Measurements from ENCODE around the gene SH3BP1. TPM values are rescaled to one million over a fixed set of nuclear protein-coding genes. Genes with fewer than 3 reads are reported as not detected.

SH3BP1 gene
- total and polyA plus RNA-seq, 2 of the 13 experiments (the other 11 are each of a cell fraction or from before 2014, with no cell fraction given): 8.4 to 18.5 TPM

DNA sequence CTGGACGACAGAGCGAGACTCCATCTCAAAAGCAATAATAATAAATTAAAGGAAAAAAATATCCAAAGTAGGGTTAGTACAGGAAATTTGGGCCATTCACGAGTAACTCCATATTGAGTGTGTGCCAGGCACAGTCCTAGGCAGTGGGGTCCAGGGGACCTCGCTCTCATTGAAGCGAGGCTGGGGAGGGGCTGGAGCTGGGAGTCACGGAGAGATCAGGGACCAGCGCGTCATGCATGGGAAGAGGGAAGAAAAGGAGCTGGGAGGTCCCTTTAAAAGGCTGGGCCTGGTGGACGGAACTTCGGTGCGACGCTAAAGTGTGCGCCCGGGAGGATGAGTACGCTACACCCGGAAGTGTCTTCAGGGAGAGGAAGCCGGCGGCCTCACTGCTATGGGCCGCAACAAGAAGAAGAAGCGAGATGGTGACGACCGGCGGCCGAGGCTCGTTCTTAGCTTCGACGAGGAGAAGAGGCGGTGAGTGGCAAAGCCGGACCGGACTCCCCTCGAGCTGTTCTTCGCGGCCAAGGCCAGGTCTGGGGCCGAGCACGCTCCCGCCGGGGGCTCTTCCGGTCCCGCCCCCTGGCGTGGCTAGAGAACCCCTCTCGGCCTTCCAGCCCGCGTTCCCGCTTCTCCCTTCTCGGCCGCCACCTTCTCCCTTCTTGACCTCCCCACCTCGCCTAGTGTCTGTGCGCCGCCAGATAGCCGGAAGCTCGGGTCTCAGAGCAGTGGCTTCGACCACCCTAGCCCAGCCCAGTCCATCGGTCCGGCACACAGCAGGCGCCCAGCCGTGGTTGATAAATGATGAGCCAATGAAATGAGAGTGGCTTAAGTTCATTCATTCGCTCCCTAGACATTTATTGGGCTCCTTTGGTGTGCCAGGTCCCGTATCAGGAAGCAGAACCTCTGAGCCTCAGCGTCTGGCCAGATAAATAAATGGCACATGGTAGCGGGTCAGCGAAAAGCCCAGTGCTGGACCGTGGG, 46.8 kb downstream of the SH3BP1 start, which contains the start of gene NOL12 (continued):
- TF ChIP-seq, protein P1, sequence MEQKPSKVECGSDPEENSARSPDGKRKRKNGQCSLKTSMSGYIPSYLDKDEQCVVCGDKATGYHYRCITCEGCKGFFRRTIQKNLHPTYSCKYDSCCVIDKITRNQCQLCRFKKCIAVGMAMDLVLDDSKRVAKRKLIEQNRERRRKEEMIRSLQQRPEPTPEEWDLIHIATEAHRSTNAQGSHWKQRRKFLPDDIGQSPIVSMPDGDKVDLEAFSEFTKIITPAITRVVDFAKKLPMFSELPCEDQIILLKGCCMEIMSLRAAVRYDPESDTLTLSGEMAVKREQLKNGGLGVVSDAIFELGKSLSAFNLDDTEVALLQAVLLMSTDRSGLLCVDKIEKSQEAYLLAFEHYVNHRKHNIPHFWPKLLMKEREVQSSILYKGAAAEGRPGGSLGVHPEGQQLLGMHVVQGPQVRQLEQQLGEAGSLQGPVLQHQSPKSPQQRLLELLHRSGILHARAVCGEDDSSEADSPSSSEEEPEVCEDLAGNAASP (CRISPR knock-in tag; IDR thresholded peaks at IDR 0.05; ENCODE audit: borderline replicate concordance): peak; percentile 66
- TF ChIP-seq, protein P2, sequence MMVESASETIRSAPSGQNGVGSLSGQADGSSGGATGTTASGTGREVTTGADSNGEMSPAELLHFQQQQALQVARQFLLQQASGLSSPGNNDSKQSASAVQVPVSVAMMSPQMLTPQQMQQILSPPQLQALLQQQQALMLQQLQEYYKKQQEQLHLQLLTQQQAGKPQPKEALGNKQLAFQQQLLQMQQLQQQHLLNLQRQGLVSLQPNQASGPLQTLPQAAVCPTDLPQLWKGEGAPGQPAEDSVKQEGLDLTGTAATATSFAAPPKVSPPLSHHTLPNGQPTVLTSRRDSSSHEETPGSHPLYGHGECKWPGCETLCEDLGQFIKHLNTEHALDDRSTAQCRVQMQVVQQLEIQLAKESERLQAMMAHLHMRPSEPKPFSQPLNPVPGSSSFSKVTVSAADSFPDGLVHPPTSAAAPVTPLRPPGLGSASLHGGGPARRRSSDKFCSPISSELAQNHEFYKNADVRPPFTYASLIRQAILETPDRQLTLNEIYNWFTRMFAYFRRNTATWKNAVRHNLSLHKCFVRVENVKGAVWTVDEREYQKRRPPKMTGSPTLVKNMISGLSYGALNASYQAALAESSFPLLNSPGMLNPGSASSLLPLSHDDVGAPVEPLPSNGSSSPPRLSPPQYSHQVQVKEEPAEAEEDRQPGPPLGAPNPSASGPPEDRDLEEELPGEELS (CRISPR knock-in tag; IDR thresholded peaks at IDR 0.05): peak; percentile 56; the same call in 1 of the 2 replicates
- no peak for TF ChIP-seq ZFP41 (CRISPR knock-in tag; IDR thresholded peaks at IDR 0.05; ENCODE audit: borderline replicate concordance)
- TF ChIP-seq, protein P3, sequence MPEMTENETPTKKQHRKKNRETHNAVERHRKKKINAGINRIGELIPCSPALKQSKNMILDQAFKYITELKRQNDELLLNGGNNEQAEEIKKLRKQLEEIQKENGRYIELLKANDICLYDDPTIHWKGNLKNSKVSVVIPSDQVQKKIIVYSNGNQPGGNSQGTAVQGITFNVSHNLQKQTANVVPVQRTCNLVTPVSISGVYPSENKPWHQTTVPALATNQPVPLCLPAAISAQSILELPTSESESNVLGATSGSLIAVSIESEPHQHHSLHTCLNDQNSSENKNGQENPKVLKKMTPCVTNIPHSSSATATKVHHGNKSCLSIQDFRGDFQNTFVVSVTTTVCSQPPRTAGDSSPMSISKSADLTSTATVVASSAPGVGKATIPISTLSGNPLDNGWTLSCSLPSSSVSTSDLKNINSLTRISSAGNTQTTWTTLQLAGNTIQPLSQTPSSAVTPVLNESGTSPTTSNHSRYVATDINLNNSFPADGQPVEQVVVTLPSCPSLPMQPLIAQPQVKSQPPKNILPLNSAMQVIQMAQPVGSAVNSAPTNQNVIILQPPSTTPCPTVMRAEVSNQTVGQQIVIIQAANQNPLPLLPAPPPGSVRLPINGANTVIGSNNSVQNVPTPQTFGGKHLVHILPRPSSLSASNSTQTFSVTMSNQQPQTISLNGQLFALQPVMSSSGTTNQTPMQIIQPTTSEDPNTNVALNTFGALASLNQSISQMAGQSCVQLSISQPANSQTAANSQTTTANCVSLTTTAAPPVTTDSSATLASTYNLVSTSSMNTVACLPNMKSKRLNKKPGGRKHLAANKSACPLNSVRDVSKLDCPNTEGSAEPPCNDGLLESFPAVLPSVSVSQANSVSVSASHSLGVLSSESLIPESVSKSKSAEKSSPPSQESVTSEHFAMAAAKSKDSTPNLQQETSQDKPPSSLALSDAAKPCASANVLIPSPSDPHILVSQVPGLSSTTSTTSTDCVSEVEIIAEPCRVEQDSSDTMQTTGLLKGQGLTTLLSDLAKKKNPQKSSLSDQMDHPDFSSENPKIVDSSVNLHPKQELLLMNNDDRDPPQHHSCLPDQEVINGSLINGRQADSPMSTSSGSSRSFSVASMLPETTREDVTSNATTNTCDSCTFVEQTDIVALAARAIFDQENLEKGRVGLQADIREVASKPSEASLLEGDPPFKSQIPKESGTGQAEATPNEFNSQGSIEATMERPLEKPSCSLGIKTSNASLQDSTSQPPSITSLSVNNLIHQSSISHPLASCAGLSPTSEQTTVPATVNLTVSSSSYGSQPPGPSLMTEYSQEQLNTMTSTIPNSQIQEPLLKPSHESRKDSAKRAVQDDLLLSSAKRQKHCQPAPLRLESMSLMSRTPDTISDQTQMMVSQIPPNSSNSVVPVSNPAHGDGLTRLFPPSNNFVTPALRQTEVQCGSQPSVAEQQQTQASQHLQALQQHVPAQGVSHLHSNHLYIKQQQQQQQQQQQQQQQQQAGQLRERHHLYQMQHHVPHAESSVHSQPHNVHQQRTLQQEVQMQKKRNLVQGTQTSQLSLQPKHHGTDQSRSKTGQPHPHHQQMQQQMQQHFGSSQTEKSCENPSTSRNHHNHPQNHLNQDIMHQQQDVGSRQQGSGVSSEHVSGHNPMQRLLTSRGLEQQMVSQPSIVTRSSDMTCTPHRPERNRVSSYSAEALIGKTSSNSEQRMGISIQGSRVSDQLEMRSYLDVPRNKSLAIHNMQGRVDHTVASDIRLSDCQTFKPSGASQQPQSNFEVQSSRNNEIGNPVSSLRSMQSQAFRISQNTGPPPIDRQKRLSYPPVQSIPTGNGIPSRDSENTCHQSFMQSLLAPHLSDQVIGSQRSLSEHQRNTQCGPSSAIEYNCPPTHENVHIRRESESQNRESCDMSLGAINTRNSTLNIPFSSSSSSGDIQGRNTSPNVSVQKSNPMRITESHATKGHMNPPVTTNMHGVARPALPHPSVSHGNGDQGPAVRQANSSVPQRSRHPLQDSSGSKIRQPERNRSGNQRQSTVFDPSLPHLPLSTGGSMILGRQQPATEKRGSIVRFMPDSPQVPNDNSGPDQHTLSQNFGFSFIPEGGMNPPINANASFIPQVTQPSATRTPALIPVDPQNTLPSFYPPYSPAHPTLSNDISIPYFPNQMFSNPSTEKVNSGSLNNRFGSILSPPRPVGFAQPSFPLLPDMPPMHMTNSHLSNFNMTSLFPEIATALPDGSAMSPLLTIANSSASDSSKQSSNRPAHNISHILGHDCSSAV (CRISPR knock-in tag; IDR thresholded peaks at IDR 0.05; ENCODE audit: borderline replicate concordance): no peak
- TF ChIP-seq EEA1 (CRISPR knock-in tag; IDR thresholded peaks at IDR 0.05; ENCODE audit: borderline replicate concordance): no peak
- TF ChIP-seq HHEX (CRISPR knock-in tag; IDR thresholded peaks at IDR 0.05): no peak
- no peak for TF ChIP-seq AGO2 (optimal IDR thresholded peaks at IDR 0.05; ENCODE audit: low read depth, low read length)
- no peak for TF ChIP-seq PLRG1 (conservative IDR thresholded peaks at IDR 0.05)
- TF ChIP-seq MED1 (CRISPR knock-in tag; IDR thresholded peaks at IDR 0.05): peak; percentile 81
- TF ChIP-seq TARDBP (CRISPR knock-in tag; IDR thresholded peaks at IDR 0.05): peak; percentile 81
- TF ChIP-seq PRPF4 (IDR thresholded peaks at IDR 0.05; ENCODE audit: low read depth, low read length, poor library complexity, severe bottlenecking): no peak
- TF ChIP-seq ZNF24 (IDR thresholded peaks at IDR 0.05): peak; percentile 58; the same call in 1 of the 2 replicates
- TF ChIP-seq TBX2 (CRISPR knock-in tag; IDR thresholded peaks at IDR 0.05; ENCODE audit: borderline replicate concordance): peak; percentile 89
- no peak for TF ChIP-seq ZNF20 (CRISPR knock-in tag; IDR thresholded peaks at IDR 0.05)
- TF ChIP-seq FOXP1 (IDR thresholded peaks at IDR 0.05): no peak
- TF ChIP-seq FOXP1 (CRISPR knock-in tag; IDR thresholded peaks at IDR 0.05): 0 out of 2 replicates have a peak, but pooled peaks have one; percentile 25
- TF ChIP-seq FOXA1 (IDR thresholded peaks at IDR 0.05): no peak
- TF ChIP-seq FOXA1 (CRISPR knock-in tag; IDR thresholded peaks at IDR 0.05): no peak

Measured in HepG2 (cell line).